Measurements from ENCODE around the gene MBOAT1. TPM values are rescaled to one million over a fixed set of nuclear protein-coding genes. Genes with fewer than 3 reads are reported as not detected.

The MBOAT1 gene, protein sequence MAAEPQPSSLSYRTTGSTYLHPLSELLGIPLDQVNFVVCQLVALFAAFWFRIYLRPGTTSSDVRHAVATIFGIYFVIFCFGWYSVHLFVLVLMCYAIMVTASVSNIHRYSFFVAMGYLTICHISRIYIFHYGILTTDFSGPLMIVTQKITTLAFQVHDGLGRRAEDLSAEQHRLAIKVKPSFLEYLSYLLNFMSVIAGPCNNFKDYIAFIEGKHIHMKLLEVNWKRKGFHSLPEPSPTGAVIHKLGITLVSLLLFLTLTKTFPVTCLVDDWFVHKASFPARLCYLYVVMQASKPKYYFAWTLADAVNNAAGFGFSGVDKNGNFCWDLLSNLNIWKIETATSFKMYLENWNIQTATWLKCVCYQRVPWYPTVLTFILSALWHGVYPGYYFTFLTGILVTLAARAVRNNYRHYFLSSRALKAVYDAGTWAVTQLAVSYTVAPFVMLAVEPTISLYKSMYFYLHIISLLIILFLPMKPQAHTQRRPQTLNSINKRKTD
- total RNA-seq (10 to 100 TPM in 1 of 6 donors, 1 to 10 TPM in 5; 3.1 to 21.3 (median 4.6) TPM), polyA plus RNA-seq (1 to 10 TPM; 2.7 to 5.5 TPM)

DNA sequence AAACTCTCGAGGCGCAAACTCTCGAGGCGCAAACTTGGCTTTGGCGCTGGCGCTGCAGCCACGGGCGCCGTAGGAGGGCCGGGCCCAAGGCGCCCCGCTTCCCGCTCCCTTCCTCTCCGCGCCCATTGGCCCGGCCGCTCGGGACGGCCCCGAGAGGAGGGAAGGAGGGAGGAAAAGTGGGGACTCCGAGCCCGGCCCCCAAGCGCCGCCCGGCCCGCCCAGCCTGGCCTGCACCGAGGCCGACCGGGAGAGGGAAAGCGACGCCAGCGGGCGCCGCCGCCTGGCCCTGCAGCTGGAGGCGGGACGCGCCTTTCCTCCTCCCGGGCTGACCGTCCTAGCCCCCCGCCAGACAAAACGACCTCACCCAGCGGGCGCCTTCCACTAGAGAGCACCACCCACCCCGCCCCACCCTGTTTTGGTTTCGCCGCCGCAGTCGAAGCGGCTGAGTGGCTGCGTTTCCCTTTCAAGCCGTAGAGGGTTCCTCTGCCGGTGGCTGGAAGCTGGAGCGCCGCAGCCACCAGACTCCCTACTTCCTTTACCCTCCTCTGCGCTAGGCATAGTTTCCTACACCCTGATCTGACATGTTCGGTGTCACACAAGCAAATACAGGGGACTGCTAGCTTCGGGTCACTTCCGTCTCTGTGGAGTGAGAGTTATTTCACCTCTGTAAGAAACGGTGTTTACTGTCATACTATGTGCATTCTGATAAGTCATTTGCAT, at the start of gene MBOAT1:
MBOAT1 (minus strand) TSS at position 78 of the 720 bp plus-strand sequence. CDS start 235 bp downstream, outside the sequence.
- H3K9me3 ChIP-seq = no peaks in the 10 kb centered on the region
- no peaks in the 10 kb centered on the region for H3K27me3 ChIP-seq
- H3K4me1 ChIP-seq = peaks cover 0 to 11% (median 7%) of the 10 kb centered on the region in 3 donors
- FAIRE-seq (no peak), DNase-seq (peak; percentile 87 to 95 (median 90)), ATAC-seq (peak; percentile 87 to 96 (median 94))
- H3K4me3 ChIP-seq = peak within 1 kb of the TSS; percentile 52 to 81 (median 66)
- no peaks in the 10 kb centered on the region for H3K36me3 ChIP-seq
- intact Hi-C loops (cut with DNase I) = no loop called here
- WGBS, 2 donors = 0 to 1% methylated on average over 40 to 60 of the region's 60 CpGs
- H3K27ac ChIP-seq = peak within 1 kb of the TSS; percentile 76 to 94 (median 89)
- TF ChIP-seq, protein P1, sequence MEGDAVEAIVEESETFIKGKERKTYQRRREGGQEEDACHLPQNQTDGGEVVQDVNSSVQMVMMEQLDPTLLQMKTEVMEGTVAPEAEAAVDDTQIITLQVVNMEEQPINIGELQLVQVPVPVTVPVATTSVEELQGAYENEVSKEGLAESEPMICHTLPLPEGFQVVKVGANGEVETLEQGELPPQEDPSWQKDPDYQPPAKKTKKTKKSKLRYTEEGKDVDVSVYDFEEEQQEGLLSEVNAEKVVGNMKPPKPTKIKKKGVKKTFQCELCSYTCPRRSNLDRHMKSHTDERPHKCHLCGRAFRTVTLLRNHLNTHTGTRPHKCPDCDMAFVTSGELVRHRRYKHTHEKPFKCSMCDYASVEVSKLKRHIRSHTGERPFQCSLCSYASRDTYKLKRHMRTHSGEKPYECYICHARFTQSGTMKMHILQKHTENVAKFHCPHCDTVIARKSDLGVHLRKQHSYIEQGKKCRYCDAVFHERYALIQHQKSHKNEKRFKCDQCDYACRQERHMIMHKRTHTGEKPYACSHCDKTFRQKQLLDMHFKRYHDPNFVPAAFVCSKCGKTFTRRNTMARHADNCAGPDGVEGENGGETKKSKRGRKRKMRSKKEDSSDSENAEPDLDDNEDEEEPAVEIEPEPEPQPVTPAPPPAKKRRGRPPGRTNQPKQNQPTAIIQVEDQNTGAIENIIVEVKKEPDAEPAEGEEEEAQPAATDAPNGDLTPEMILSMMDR (IDR thresholded peaks at IDR 0.05) = no peak

DNA sequence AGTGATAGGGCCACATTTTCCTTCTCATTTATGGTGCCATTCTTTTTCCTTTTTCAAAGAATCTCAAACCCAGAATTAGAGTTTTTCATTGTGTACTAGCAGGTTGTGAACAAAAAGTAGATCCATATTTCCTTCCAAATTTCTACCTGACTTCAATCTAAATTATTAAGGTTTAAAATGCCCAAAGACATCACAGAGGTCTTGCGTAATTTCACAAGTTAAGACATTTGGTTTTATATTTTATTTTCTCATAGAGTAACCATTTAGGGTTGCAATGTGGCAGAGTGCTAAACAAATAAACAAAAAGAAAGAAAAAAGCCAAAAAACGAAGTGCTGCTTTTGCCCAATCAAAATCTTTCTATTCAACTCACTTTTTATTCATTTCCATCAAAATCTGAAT, 49.4 kb upstream of the MBOAT1 start:
- 59 to 76% methylated on average over 2 of the region's 2 CpGs for WGBS, 2 donors
- FAIRE-seq = no peak
- intact Hi-C loops (cut with DNase I) = no loop called here

DNA sequence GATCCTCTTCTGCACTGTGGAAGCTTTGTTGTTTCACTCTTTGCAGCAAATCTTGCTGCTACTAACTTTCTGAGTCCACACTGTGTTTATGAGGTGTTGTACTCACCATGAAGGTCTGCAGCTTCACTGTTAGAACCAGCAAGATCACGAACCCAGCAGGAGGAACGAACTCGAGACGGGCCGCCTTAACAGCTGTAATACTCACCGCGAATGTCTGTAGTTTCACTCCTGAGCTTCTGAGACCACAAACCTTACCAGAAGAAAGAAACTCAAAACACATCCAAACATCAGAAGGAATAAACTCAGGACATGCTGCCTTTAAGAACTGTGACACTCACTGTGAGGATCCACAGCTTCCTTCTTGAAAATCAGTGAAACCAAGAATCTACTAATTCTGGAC, 48.1 kb upstream of the MBOAT1 start:
- intact Hi-C loops (cut with DNase I) = no loop called here
- no peaks in the 10 kb centered on the region for H3K4me1 ChIP-seq
- ATAC-seq = no peak
- TF ChIP-seq, protein P1 (IDR thresholded peaks at IDR 0.05) = no peak
- H3K36me3 ChIP-seq = no peaks in the 10 kb centered on the region
- no peaks in the 10 kb centered on the region for H3K27me3 ChIP-seq
- whole genome bisulfite sequencing, 2 donors = 90 to 92% methylated on average over 7 of the region's 7 CpGs
- DNase-seq = no peak
- no peaks in the 10 kb centered on the region for H3K9me3 ChIP-seq
- H3K27ac ChIP-seq = no peak overlapping the region
- H3K4me3 ChIP-seq = no peak overlapping the region
- no peak for FAIRE-seq

More for the DNA sequence above, 49.4 kb upstream of the MBOAT1 start:
- no peaks in the 10 kb centered on the region for H3K27me3 ChIP-seq
- H3K36me3 ChIP-seq = no peaks in the 10 kb centered on the region
- TF ChIP-seq, protein P1 (IDR thresholded peaks at IDR 0.05) = no peak
- H3K27ac ChIP-seq = no peak overlapping the region
- H3K4me3 ChIP-seq = no peak overlapping the region
- no peaks in the 10 kb centered on the region for H3K4me1 ChIP-seq
- ATAC-seq (no peak), DNase-seq (no peak)
- H3K9me3 ChIP-seq = no peaks in the 10 kb centered on the region

DNA sequence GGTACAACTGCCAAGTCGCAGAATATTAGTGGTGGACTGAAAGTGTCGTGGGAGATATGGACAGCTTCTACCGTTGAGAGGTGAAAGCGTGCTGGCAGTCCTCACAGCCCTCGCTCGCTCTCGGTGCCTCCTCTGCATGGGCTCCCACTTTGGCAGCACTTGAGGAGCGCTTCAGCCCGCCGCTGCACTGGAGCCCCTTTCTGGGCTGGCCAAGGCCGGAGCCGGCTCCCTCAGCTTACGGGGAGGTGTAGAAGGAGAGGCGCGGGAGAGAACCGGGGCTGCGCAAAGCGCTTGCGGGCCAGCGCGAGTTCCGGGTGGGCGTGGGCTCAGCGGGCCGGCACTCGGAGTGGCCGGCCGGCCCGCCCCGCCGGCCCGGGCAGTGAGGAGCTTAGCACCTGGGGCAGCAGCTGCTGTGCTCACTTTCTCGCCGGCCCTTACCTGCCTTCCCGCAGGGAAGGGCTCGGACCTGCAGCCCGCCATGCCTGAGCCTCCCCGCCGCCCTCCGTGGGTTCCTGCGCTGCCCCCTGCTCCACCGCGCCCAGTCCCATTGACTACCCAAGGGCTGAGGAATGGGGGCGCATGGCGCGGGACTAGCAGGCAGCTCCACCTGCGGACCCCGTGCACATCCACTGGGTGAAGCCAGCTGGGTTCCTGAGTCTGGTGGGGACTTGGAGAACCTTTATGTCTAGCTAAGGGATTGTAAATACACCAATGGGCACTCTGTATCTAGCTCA, 47.2 kb upstream of the MBOAT1 start:
- WGBS, 2 donors = 93 to 96% methylated on average over 46 to 48 of the region's 48 CpGs

More for the DNA sequence above, 47.2 kb upstream of the MBOAT1 start:
- DNase-seq (no peak), FAIRE-seq (no peak), ATAC-seq (no peak)
- TF ChIP-seq, protein P1 (IDR thresholded peaks at IDR 0.05) = no peak
- no peaks in the 10 kb centered on the region for H3K27me3 ChIP-seq
- no peak overlapping the region for H3K4me3 ChIP-seq
- no peaks in the 10 kb centered on the region for H3K36me3 ChIP-seq
- H3K4me1 ChIP-seq = no peaks in the 10 kb centered on the region
- no peaks in the 10 kb centered on the region for H3K9me3 ChIP-seq
- H3K27ac ChIP-seq = no peak overlapping the region
- intact Hi-C loops (cut with DNase I) = no loop called here
